HCT116 (cell line): Measurements from ENCODE around the gene DNPEP. TPM values are rescaled to one million over a fixed set of nuclear protein-coding genes. Genes with fewer than 3 reads are reported as not detected.

Experiments used
- ATAC-seq: fragments of 200-7000 bp; cut with Tn5 transposase; 2 replicates; pipeline ENCODE4 v1.9.1; 2020; ENCODE audit warnings: mild to moderate bottlenecking, moderate library complexity
- BruUV-seq: library from RNA; stranded (reverse); fragments of 400-500 nt; replicated peaks from 2 replicates; lab custom pipeline; 2021; lab: Mats Ljungman, UMichigan
- CTCF ChIA-PET: fragments of 300-600 bp; sonication (Branson Sonifier 250); formaldehyde crosslinking; loops from one replicate; lab custom pipeline; 2021; ENCODE audit warnings: antibody characterized with exemption; lab: Charles Lee
- POLR2A ChIA-PET: fragments of 300-600, 350-600 bp; sonication (Branson Sonifier 250); formaldehyde crosslinking; loops from one replicate; lab custom pipeline; 2021; ENCODE audit warnings: antibody characterized with exemption; lab: Charles Lee
- RAD21 ChIA-PET, 2 experiments: fragments of 300-600 bp; sonication (Branson Sonifier 250); formaldehyde crosslinking; loops; one replicate each; lab custom pipeline; 2023; ENCODE audit warnings: low total read pairs in 2 of 2; ENCODE audit not compliant: uncharacterized antibody in 2 of 2, unreplicated experiment in 2 of 2, low non-redundant PET in 1 of 2; lab: Charles Lee
- DNase-seq: peaks from one replicate; pipeline ENCODE4 v3.0.0-alpha.2; 2010; ENCODE audit warnings: low read depth, low spot score
- H2AFZ ChIP-seq: fragments of 200-600 bp; shearing (Covaris generic), sonication (generic); 2 replicates; pipeline ENCODE4 v1.6.1; 2017; ENCODE audit warnings: low read depth, mixed run types, mixed read lengths, antibody characterized with exemption, low read length; ENCODE audit not compliant: poor library complexity, severe bottlenecking
- H3K27ac ChIP-seq: 2 replicates; pipeline ENCODE4 v1.5.1; 2012; ENCODE audit warnings: low read depth, low read length
- H3K27me3 ChIP-seq: fragments of 200-600 bp; sonication (generic); 2 replicates; pipeline ENCODE4 v1.6.1; 2016; ENCODE audit warnings: mixed run types, low read length, mixed read lengths; ENCODE audit not compliant: insufficient read depth
- H3K36me3 ChIP-seq, 2 experiments: fragments of 200-500 bp in 1 of 2; fragments of 200-600 bp in 1 of 2; sonication (Bioruptor generic) in 1 of 2; sonication (generic) in 1 of 2; 2 replicates each; pipeline versions ENCODE4 v1.5.1 to v1.6.1; 2014 to 2016; ENCODE audit warnings: low read length in 2 of 2, inconsistent platforms in 1 of 2, mixed read lengths in 1 of 2, mixed run types in 1 of 2; ENCODE audit not compliant: insufficient read depth in 2 of 2, control insufficient read depth in 1 of 2
- H3K4me1 ChIP-seq, 2 experiments: fragments of 200-600 bp in 1 of 2; sonication (generic) in 1 of 2; 2 replicates each; pipeline versions ENCODE4 v1.5.1 to v1.6.1; 2012 to 2017; ENCODE audit warnings: low read length in 2 of 2, inconsistent platforms in 1 of 2, mild to moderate bottlenecking in 1 of 2, mixed read lengths in 1 of 2, mixed run types in 1 of 2, moderate library complexity in 1 of 2; ENCODE audit not compliant: insufficient read depth in 2 of 2, control insufficient read depth in 1 of 2
- H3K4me2 ChIP-seq: fragments of 200-600 bp; sonication (generic); 2 replicates; pipeline ENCODE4 v1.6.1; 2017; ENCODE audit warnings: mixed run types, low read length, mixed read lengths
- H3K4me3 ChIP-seq, 2 experiments: fragments of 200-600 bp in 1 of 2; sonication (generic) in 1 of 2; replicated peaks in 1 of 2; 2 replicates each; pipeline ENCODE4 v1.5.1; 2011 to 2016; ENCODE audit warnings: low read length in 2 of 2, control low read depth in 1 of 2, low read depth in 1 of 2, mild to moderate bottlenecking in 1 of 2, mixed read lengths in 1 of 2, mixed run types in 1 of 2
- H3K79me2 ChIP-seq: fragments of 200-600 bp; sonication (generic); 2 replicates; pipeline ENCODE4 v1.6.1; 2017; ENCODE audit warnings: mild to moderate bottlenecking, mixed run types, low read length, moderate library complexity, mixed read lengths; ENCODE audit not compliant: insufficient read depth
- H3K9ac ChIP-seq: fragments of 200-600 bp; sonication (generic); 2 replicates; pipeline ENCODE4 v1.6.1; 2016; ENCODE audit warnings: low read length, mixed read lengths
- H3K9me2 ChIP-seq: fragments of 200-600 bp; sonication (generic), shearing (Covaris generic); 2 replicates; pipeline ENCODE4 v1.6.1; 2017; ENCODE audit warnings: mixed run types, mild to moderate bottlenecking, moderate library complexity; ENCODE audit not compliant: insufficient read depth
- H3K9me3 ChIP-seq, 2 experiments: fragments of 200-500 bp in 1 of 2; fragments of 200-600 bp in 1 of 2; sonication (Bioruptor generic) in 1 of 2; sonication (generic) in 1 of 2; 2 replicates each; pipeline ENCODE4 v1.6.1; 2014 to 2017; ENCODE audit warnings: low read length in 2 of 2, mixed read lengths in 2 of 2, inconsistent platforms in 1 of 2, low read depth in 1 of 2, mild to moderate bottlenecking in 1 of 2, mixed run types in 1 of 2, moderate library complexity in 1 of 2; ENCODE audit not compliant: control insufficient read depth in 1 of 2, insufficient read depth in 1 of 2
- H4K20me1 ChIP-seq: fragments of 200-600 bp; sonication (generic), shearing (Covaris generic); 2 replicates; pipeline ENCODE4 v1.6.1; 2017; ENCODE audit warnings: mixed run types, mild to moderate bottlenecking, moderate library complexity; ENCODE audit not compliant: insufficient read depth
- CBX3 ChIP-seq: IDR thresholded peaks from 2 replicates; pipeline ENCODE4 v1.6.1; 2012; ENCODE audit warnings: low read depth
- EZH2 ChIP-seq: fragments of 200-600 bp; sonication (generic); IDR thresholded peaks from 2 replicates; pipeline ENCODE4 v1.6.1; 2017; ENCODE audit warnings: antibody characterized with exemption, mixed run types
- JUND ChIP-seq: IDR thresholded peaks from 2 replicates; pipeline ENCODE4 v1.6.1; 2012
- POLR2A ChIP-seq: IDR thresholded peaks from 2 replicates; pipeline ENCODE4 v1.7.0; 2011; ENCODE audit warnings: borderline replicate concordance; ENCODE audit not compliant: insufficient read depth, insufficient read length; ENCODE audit errors: extremely low read depth
- POLR2AphosphoS5 ChIP-seq: IDR thresholded peaks from 2 replicates; pipeline ENCODE4 v1.6.1; 2011; ENCODE audit warnings: mild to moderate bottlenecking, low read depth, low read length, moderate library complexity
- RAD21 ChIP-seq: IDR thresholded peaks from 2 replicates; pipeline ENCODE4 v1.6.1; 2012; ENCODE audit warnings: low read depth, mild to moderate bottlenecking
- REST ChIP-seq: IDR thresholded peaks from 2 replicates; pipeline ENCODE4 v1.6.1; 2012; ENCODE audit warnings: low read depth
- SIN3A ChIP-seq: IDR thresholded peaks from 2 replicates; pipeline ENCODE4 v1.6.1; 2012; ENCODE audit warnings: low read depth
- SP1 ChIP-seq: IDR thresholded peaks from 2 replicates; pipeline ENCODE4 v1.6.1; 2012; ENCODE audit warnings: low read depth
- SRF ChIP-seq: IDR thresholded peaks from 2 replicates; pipeline ENCODE4 v1.6.1; 2012; ENCODE audit warnings: low read depth
- YY1 ChIP-seq: IDR thresholded peaks from 2 replicates; pipeline ENCODE4 v1.6.1; 2011; ENCODE audit warnings: low read length, low read depth, moderate library complexity, mild to moderate bottlenecking; ENCODE audit not compliant: insufficient replicate concordance; ENCODE audit errors: extremely low read depth
- ZFX ChIP-seq: fragments of 450-650 bp; IDR thresholded peaks from 2 replicates; pipeline ENCODE4 v1.6.1; 2017
- intact Hi-C: fragments of 100-400 bp; cut with micrococcal nuclease; formaldehyde crosslinking; loops from 2 replicates; pipeline ENCODE4 v1.10.0; 2022
- total RNA-seq: library from RNA; stranded (reverse); gene quantifications from one replicate; pipeline ENCODE4 v1.2.1, GENCODE V29; 2021; ENCODE audit not compliant: unreplicated experiment

DNPEP gene
- total RNA-seq, 1 experiment from 2014 or later, result 80.1 TPM

DNA sequence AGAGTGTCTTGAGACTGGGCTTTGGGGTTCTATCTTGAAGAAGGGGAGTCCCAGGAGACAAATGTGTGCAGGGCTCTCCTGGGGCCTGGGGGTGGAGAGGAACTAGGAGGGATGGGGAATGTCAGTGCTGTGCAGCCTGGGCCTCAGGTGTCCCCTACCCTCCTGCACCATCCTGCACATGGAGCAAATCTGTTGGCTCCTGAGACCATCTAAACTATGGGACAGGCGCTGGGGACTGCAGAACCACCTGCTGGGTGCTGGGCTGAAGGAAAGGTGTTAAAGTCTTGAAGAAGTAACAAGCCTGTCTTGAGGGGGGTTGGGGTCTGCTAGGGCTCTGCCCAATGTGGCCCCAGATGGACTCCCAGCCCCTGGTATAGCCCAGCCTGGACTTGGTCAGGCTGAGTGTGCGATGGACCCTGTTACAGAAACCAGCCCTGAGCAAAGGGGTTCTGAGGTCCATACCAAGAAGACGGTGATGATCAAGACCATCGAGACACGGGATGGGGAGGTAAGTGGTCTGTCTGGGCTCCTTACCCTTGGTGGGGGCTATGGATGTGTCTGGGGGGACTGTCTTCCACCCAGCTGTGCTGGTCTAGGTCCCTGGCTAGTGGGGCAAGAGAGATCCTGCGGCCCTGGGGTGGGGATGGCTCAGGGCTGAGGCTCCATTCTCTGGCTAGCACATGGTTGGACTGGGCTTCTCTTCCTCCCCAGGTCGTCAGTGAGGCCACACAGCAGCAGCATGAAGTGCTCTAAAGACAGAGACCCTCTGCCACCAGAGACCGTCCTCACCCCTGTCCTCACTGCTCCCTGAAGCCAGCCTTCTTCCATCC lies 37.7 kb upstream of the DNPEP start:
- POLR2A ChIA-PET, result no interaction called here
- H3K4me1 ChIP-seq, result peaks cover 0 to 17% of the 10 kb centered on the region in 2 experiments; a peak in 3 of 4 replicates

More for the DNA sequence above, 37.7 kb upstream of the DNPEP start:
- TF ChIP-seq POLR2A (no peak), REST (no peak), YY1 (no peak), RAD21 (no peak), ZFX (no peak), EZH2 (no peak), SRF (no peak), CBX3 (no peak), SIN3A (no peak), SP1 (no peak), JUND (no peak), POLR2AphosphoS5 (no peak)
- BruUV-seq, result no TSS peak
- Histone ChIP-seq H3K9me3 (no peaks in the 10 kb centered on the region), H3K9ac (no peak overlapping the region), H3K27me3 (no peaks in the 10 kb centered on the region), H3K9me2 (no peaks in the 10 kb centered on the region), H3K4me3 (no peak overlapping the region), H3K4me2 (no peak overlapping the region), H3K79me2 (no peaks in the 10 kb centered on the region), H3K36me3 (no peaks in the 10 kb centered on the region), H3K27ac (no peak overlapping the region), H4K20me1 (no peaks in the 10 kb centered on the region), H2AFZ (no peak overlapping the region)
- no peak for ATAC-seq
- ChIA-PET RAD21 (no interaction called here), CTCF (no interaction called here)
- no peak for DNase-seq
- intact Hi-C loops, result no loop called here
